Measurements from ENCODE around the gene SLC22A23. TPM values are rescaled to one million over a fixed set of nuclear protein-coding genes. Genes with fewer than 3 reads are reported as not detected.

SLC22A23 gene
- total RNA-seq, 1 donor: 9.0 TPM

GRCh38 chr6:3267162-3267561, 189.7 kb downstream of the SLC22A23 start:
- DNase-seq (ENCODE audit: low read depth): no peak
- TF ChIP-seq CTCF (IDR thresholded peaks at IDR 0.05; ENCODE audit: insufficient read depth, low read length): no peak
- no peak overlapping the region for H3K4me3 ChIP-seq (ENCODE audit: low read depth, low read length)

GRCh38 chr6:3266170-3266569, 190.7 kb downstream of the SLC22A23 start:
- no peak for DNase-seq (ENCODE audit: low read depth)
- H3K4me3 ChIP-seq (ENCODE audit: low read depth, low read length): no peak overlapping the region
- no peak for TF ChIP-seq CTCF (IDR thresholded peaks at IDR 0.05; ENCODE audit: insufficient read depth, low read length)

- no peak overlapping the region for H3K4me3 ChIP-seq (ENCODE audit: low read depth, low read length)
- no peak for TF ChIP-seq CTCF (IDR thresholded peaks at IDR 0.05; ENCODE audit: insufficient read depth, low read length)
- DNase-seq (ENCODE audit: low read depth): no peak
These were observed 191.2 kb downstream of the SLC22A23 start for GRCh38 chr6:3265671-3266070.

GRCh38 chr6:3264356-3264755, 192.5 kb downstream of the SLC22A23 start:
- no peak overlapping the region for H3K4me3 ChIP-seq (ENCODE audit: low read depth, low read length)
- DNase-seq (ENCODE audit: low read depth): no peak
- TF ChIP-seq CTCF (IDR thresholded peaks at IDR 0.05; ENCODE audit: insufficient read depth, low read length): no peak

GRCh38 chr6:3263096-3263495, 193.8 kb downstream of the SLC22A23 start:
- no peak for TF ChIP-seq CTCF (IDR thresholded peaks at IDR 0.05; ENCODE audit: insufficient read depth, low read length)
- no peak for DNase-seq (ENCODE audit: low read depth)
- no peak overlapping the region for H3K4me3 ChIP-seq (ENCODE audit: low read depth, low read length)

- no peak for DNase-seq (ENCODE audit: low read depth)
These were observed 194.9 kb downstream of the SLC22A23 start for GRCh38 chr6:3261921-3262320.

More at GRCh38 chr6:3261921-3262320, 194.9 kb downstream of the SLC22A23 start:
- TF ChIP-seq CTCF (IDR thresholded peaks at IDR 0.05; ENCODE audit: insufficient read depth, low read length): no peak
- H3K4me3 ChIP-seq (ENCODE audit: low read depth, low read length): no peak overlapping the region

All from fibroblast of the aortic adventitia (primary cell).